HepG2 (cell line): ENCODE results near the gene ZNF628. TPM values are rescaled to one million over a fixed set of nuclear protein-coding genes. Genes with fewer than 3 reads are reported as not detected.

Experiments used
- ARID3A ChIP-seq: IDR thresholded peaks from 2 replicates; pipeline ENCODE4 v1.6.1; 2012; ENCODE audit warnings: low read depth, low read length, improper control_type of control experiment
- DDIT3 ChIP-seq: sonication (generic); formaldehyde crosslinking; IDR thresholded peaks from 2 replicates; pipeline ENCODE4 v1.4.0; 2020; ENCODE audit warnings: mild to moderate bottlenecking, missing genetic modification reagents
- DR1 ChIP-seq: sonication (generic); formaldehyde crosslinking; IDR thresholded peaks from 2 replicates; pipeline ENCODE4 v1.8.0; 2021; ENCODE audit warnings: mild to moderate bottlenecking, missing genetic modification reagents, inconsistent platforms
- E2F2 ChIP-seq: sonication (generic); formaldehyde crosslinking; IDR thresholded peaks from 2 replicates; pipeline ENCODE4 v1.4.0; 2020; ENCODE audit warnings: missing genetic modification reagents, borderline replicate concordance
- FOXA1 ChIP-seq, 2 experiments: fragments of 450-650 bp in 1 of 2; sonication (generic) in 1 of 2; formaldehyde crosslinking in 1 of 2; IDR thresholded peaks; 2 replicates each; pipeline versions ENCODE4 v1.4.0 to v1.6.1; 2016 to 2020; ENCODE audit warnings: missing genetic modification reagents in 1 of 2
- FOXK1 ChIP-seq: sonication (generic); formaldehyde crosslinking; IDR thresholded peaks from 2 replicates; pipeline ENCODE4 v1.4.0; 2020; ENCODE audit warnings: low read depth, missing genetic modification reagents, borderline replicate concordance
- FOXK2 ChIP-seq: fragments of 450-650 bp; IDR thresholded peaks from 2 replicates; pipeline ENCODE4 v1.6.1; 2016
- GFI1 ChIP-seq: sonication (generic); formaldehyde crosslinking; IDR thresholded peaks from 2 replicates; pipeline ENCODE4 v1.5.0; 2020; ENCODE audit warnings: missing genetic modification reagents, mild to moderate bottlenecking, borderline replicate concordance
- KDM6A ChIP-seq: IDR thresholded peaks from 2 replicates; pipeline ENCODE4 v1.6.1; 2016; ENCODE audit warnings: low read depth
- MED1 ChIP-seq: sonication (generic); formaldehyde crosslinking; IDR thresholded peaks from 2 replicates; pipeline ENCODE4 v1.4.0; 2020; ENCODE audit warnings: missing genetic modification reagents
- NKX3-1 ChIP-seq: sonication (generic); formaldehyde crosslinking; IDR thresholded peaks from 2 replicates; pipeline ENCODE4 v1.5.0; 2020; ENCODE audit warnings: missing genetic modification reagents
- RARA ChIP-seq: IDR thresholded peaks from 2 replicates; pipeline ENCODE4 v1.6.1; 2016; ENCODE audit warnings: missing genetic modification reagents, missing compliant biosample characterization
- RFXAP ChIP-seq: sonication (generic); formaldehyde crosslinking; IDR thresholded peaks from 2 replicates; pipeline ENCODE4 v1.4.0; 2020; ENCODE audit warnings: missing genetic modification reagents, borderline replicate concordance
- SIN3A ChIP-seq: IDR thresholded peaks from 2 replicates; pipeline ENCODE4 v1.6.1; 2011; ENCODE audit warnings: low read depth, mild to moderate bottlenecking, control low read depth, low read length, borderline replicate concordance
- SSRP1 ChIP-seq: IDR thresholded peaks from 2 replicates; pipeline ENCODE4 v1.6.1; 2016; ENCODE audit warnings: control low read depth
- TSC22D2 ChIP-seq: sonication (generic); formaldehyde crosslinking; IDR thresholded peaks from 2 replicates; pipeline ENCODE4 v1.5.1; 2020; ENCODE audit warnings: missing genetic modification reagents, mild to moderate bottlenecking, borderline replicate concordance
- XRCC5 ChIP-seq: fragments of 200-400 bp; formaldehyde crosslinking; optimal IDR thresholded peaks from 2 replicates; pipeline ENCODE3; 2017; ENCODE audit warnings: mild to moderate bottlenecking, low read length
- ZNF432 ChIP-seq: sonication (generic); formaldehyde crosslinking; IDR thresholded peaks from 2 replicates; pipeline ENCODE4 v1.5.0; 2020; ENCODE audit warnings: missing genetic modification reagents, mild to moderate bottlenecking, borderline replicate concordance
- ZNF510 ChIP-seq: sonication (generic); formaldehyde crosslinking; IDR thresholded peaks from 2 replicates; pipeline ENCODE4 v1.4.0; 2020; ENCODE audit warnings: low read depth, mild to moderate bottlenecking, missing genetic modification reagents
- ZNF547 ChIP-seq: sonication (generic); formaldehyde crosslinking; IDR thresholded peaks from 2 replicates; pipeline ENCODE4 v1.5.1; 2020; ENCODE audit warnings: mild to moderate bottlenecking, missing genetic modification reagents
- ZNF549 ChIP-seq: sonication (generic); formaldehyde crosslinking; IDR thresholded peaks from 2 replicates; pipeline ENCODE4 v1.5.0; 2020; ENCODE audit warnings: missing genetic modification reagents
- ZNF609 ChIP-seq: sonication (generic); formaldehyde crosslinking; IDR thresholded peaks from 2 replicates; pipeline ENCODE4 v1.4.0; 2020; ENCODE audit warnings: mild to moderate bottlenecking, missing genetic modification reagents, borderline replicate concordance
- polyA plus RNA-seq, 8 experiments: library from polyadenylated mRNA; depleted of rRNA in 3 of 8; stranded (reverse) in 7 of 8; unstranded in 1 of 8; fragments of >200 nt; fragmentation: Illumina TruSeq in 4 of 8; extraction: Trizol in 4 of 8; gene quantifications; 2 replicates each; pipeline versions ENCODE4 v1.2.1 to v1.2.3, GENCODE V29; 2011 to 2016; ENCODE audit warnings: low read depth in 4 of 8, missing spikeins in 1 of 8, mixed read lengths in 1 of 8; ENCODE audit not compliant: insufficient read depth in 1 of 8
- total RNA-seq, 5 experiments: library from RNA; depleted of rRNA; stranded (reverse); fragments of >200 nt; fragmentation: Illumina TruSeq; extraction: Trizol; gene quantifications; 2 replicates each; pipeline ENCODE4 v1.2.3, GENCODE V29; 2016; ENCODE audit warnings: low read depth in 1 of 5

The ZNF628 gene
- total and polyA plus RNA-seq, 2 of the 13 experiments (the other 11 are each of a cell fraction or from before 2014, with no cell fraction given) = 0.54 to 1.2 TPM

- TF ChIP-seq ZNF609 = no peak
- TF ChIP-seq XRCC5 = peak; percentile 79
- no peak for TF ChIP-seq ZNF432
- TF ChIP-seq ZNF547 (CRISPR knock-in tag) = no peak
- no peak for TF ChIP-seq KDM6A (CRISPR knock-in tag)
- TF ChIP-seq FOXK1 (CRISPR knock-in tag) = no peak
- TF ChIP-seq MED1 (CRISPR knock-in tag) = peak; percentile 21; the same call in 1 of the 2 replicates
- peak; percentile 88; the same call in 1 of the 2 replicates for TF ChIP-seq TSC22D2 (CRISPR knock-in tag)
- TF ChIP-seq GFI1 (CRISPR knock-in tag) = 0 out of 2 replicates have a peak, but pooled peaks have one; percentile 21
- TF ChIP-seq DDIT3 = no peak
- TF ChIP-seq NKX3-1 = peak; percentile 54; the same call in 1 of the 2 replicates
- no peak for TF ChIP-seq SSRP1 (CRISPR knock-in tag)
- TF ChIP-seq SIN3A = peak; percentile 67; the same call in 1 of the 2 replicates
- TF ChIP-seq FOXA1 (IDR thresholded peaks at IDR 0.05) = no peak
- TF ChIP-seq FOXA1 (CRISPR knock-in tag; IDR thresholded peaks at IDR 0.05) = no peak
- TF ChIP-seq RARA = peak; percentile 59
- 0 out of 2 replicates have a peak, but pooled peaks have one; percentile 25 for TF ChIP-seq RFXAP (CRISPR knock-in tag)
- 0 out of 2 replicates have a peak, but pooled peaks have one; percentile 20 for TF ChIP-seq DR1 (CRISPR knock-in tag)
- no peak for TF ChIP-seq FOXK2
- TF ChIP-seq ARID3A = no peak
- no peak for TF ChIP-seq E2F2 (CRISPR knock-in tag)
- no peak for TF ChIP-seq ZNF510 (CRISPR knock-in tag)
- no peak for TF ChIP-seq ZNF549 (CRISPR knock-in tag)
Measured at GRCh38 chr19:55437410-55437809, 39.0 kb upstream of the ZNF628 start (continued).
